HEK293 (cell line): ENCODE data around the gene NID1.
"Not testable (repeated sequence)": the region's sequence is repeated elsewhere in the genome, so short reads cannot be mapped to it uniquely, and the experiment has no call there.

Experiments
- CTCF ChIA-PET: fragments of 350-600 bp; formaldehyde crosslinking; extraction: SDS; loops from one replicate; lab custom pipeline; 2021; ENCODE audit warnings: antibody characterized with exemption; lab: Yijun Ruan, JAX
- POLR2A ChIA-PET: fragments of 300-600 bp; formaldehyde crosslinking; extraction: SDS; loops from one replicate; lab custom pipeline; 2020; ENCODE audit warnings: antibody characterized with exemption, inconsistent platforms; lab: Yijun Ruan, JAX
- H3K27ac ChIP-seq: fragments of 200-500 bp; sonication (Bioruptor generic); 2 replicates; pipeline ENCODE4 v1.5.1; 2014; ENCODE audit warnings: low read depth, low read length, control low read depth, inconsistent platforms; ENCODE audit errors: extremely low read depth
- H3K36me3 ChIP-seq, 2 experiments: fragments of 200-500 bp in 1 of 2; sonication (Bioruptor generic) in 1 of 2; 1 replicate in 1 of 2; 2 replicates in 1 of 2; pipeline ENCODE4 v1.5.1; 2014 to 2017; ENCODE audit warnings: inconsistent platforms in 2 of 2, low read length in 2 of 2; ENCODE audit not compliant: control insufficient read depth in 2 of 2, insufficient read depth in 1 of 2
- H3K4me1 ChIP-seq: fragments of 200-500 bp; sonication (Bioruptor generic); 2 replicates; pipeline ENCODE4 v1.5.1; 2014; ENCODE audit warnings: mild to moderate bottlenecking, low read length, inconsistent platforms; ENCODE audit not compliant: control insufficient read depth, insufficient read depth
- H3K4me3 ChIP-seq: 2 replicates; pipeline ENCODE4 v1.5.1; 2011; ENCODE audit warnings: low read depth, mild to moderate bottlenecking, control low read depth, low read length, moderate library complexity
- H3K9me3 ChIP-seq: fragments of 200-500 bp; sonication (Bioruptor generic); 2 replicates; pipeline ENCODE4 v1.5.1; 2014; ENCODE audit warnings: low read depth, low read length, inconsistent platforms; ENCODE audit not compliant: control insufficient read depth, insufficient read depth
- EGR2 ChIP-seq: fragments of 450-650 bp; formaldehyde crosslinking; IDR thresholded peaks from 2 replicates; pipeline ENCODE4 v1.5.1; 2016; ENCODE audit warnings: low read depth, missing biosample characterization, missing genetic modification characterization
- IKZF3 ChIP-seq: fragments of 450-650 bp; IDR thresholded peaks from 2 replicates; pipeline ENCODE4 v1.5.0; 2018; ENCODE audit warnings: missing biosample characterization, mild to moderate bottlenecking, missing genetic modification characterization, moderate library complexity
- KLF7 ChIP-seq: fragments of 450-650 bp; formaldehyde crosslinking; IDR thresholded peaks from 2 replicates; pipeline ENCODE4 v1.5.1; 2016; ENCODE audit warnings: missing biosample characterization, missing genetic modification characterization, borderline replicate concordance
- MZF1 ChIP-seq: fragments of 450-650 bp; formaldehyde crosslinking; IDR thresholded peaks from 2 replicates; pipeline ENCODE4 v1.5.1; 2017; ENCODE audit warnings: missing biosample characterization, missing genetic modification characterization, borderline replicate concordance
- SETDB1 ChIP-seq: IDR thresholded peaks from one replicate; pipeline ENCODE4 v1.6.1; 2017; ENCODE audit warnings: mild to moderate bottlenecking, low read length, moderate library complexity, mixed read lengths; ENCODE audit not compliant: insufficient read length
- SP2 ChIP-seq: fragments of 450-650 bp; formaldehyde crosslinking; IDR thresholded peaks from 2 replicates; pipeline ENCODE4 v1.5.1; 2016; ENCODE audit warnings: missing biosample characterization, missing genetic modification characterization
- ZBTB1 ChIP-seq: fragments of 450-650 bp; formaldehyde crosslinking; IDR thresholded peaks from 2 replicates; pipeline ENCODE4 v1.5.1; 2016; ENCODE audit warnings: missing biosample characterization, missing genetic modification characterization
- ZNF112 ChIP-seq: fragments of 450-650 bp; formaldehyde crosslinking; IDR thresholded peaks from 2 replicates; pipeline ENCODE4 v1.5.0; 2017; ENCODE audit warnings: missing biosample characterization, missing genetic modification characterization
- ZNF157 ChIP-seq: fragments of 450-650 bp; formaldehyde crosslinking; IDR thresholded peaks from 2 replicates; pipeline ENCODE4 v1.5.1; 2016; ENCODE audit warnings: missing biosample characterization, missing genetic modification characterization
- ZNF174 ChIP-seq: fragments of 450-650 bp; formaldehyde crosslinking; IDR thresholded peaks from 2 replicates; pipeline ENCODE4 v1.5.0; 2017; ENCODE audit warnings: missing biosample characterization, mild to moderate bottlenecking, missing genetic modification characterization
- ZNF23 ChIP-seq: fragments of 450-650 bp; formaldehyde crosslinking; IDR thresholded peaks from 2 replicates; pipeline ENCODE4 v1.5.1; 2016; ENCODE audit warnings: missing biosample characterization, missing genetic modification characterization, borderline replicate concordance
- ZNF274 ChIP-seq, 2 experiments: fragments of 200-500 bp in 1 of 2; fragments of 450-650 bp in 1 of 2; sonication (Bioruptor generic) in 1 of 2; formaldehyde crosslinking in 1 of 2; IDR thresholded peaks; 2 replicates each; pipeline versions ENCODE4 v1.5.1 to v1.6.1; 2014 to 2016; ENCODE audit warnings: borderline replicate concordance in 1 of 2, inconsistent platforms in 1 of 2, low read length in 1 of 2, missing biosample characterization in 1 of 2, missing genetic modification characterization in 1 of 2
- ZNF311 ChIP-seq: fragments of 450-650 bp; formaldehyde crosslinking; IDR thresholded peaks from 2 replicates; pipeline ENCODE4 v1.5.1; 2017; ENCODE audit warnings: missing biosample characterization, missing genetic modification characterization, borderline replicate concordance
- ZNF404 ChIP-seq: fragments of 450-650 bp; formaldehyde crosslinking; IDR thresholded peaks from 2 replicates; pipeline ENCODE4 v1.5.1; 2017; ENCODE audit warnings: missing biosample characterization, missing genetic modification characterization
- ZNF433 ChIP-seq: fragments of 450-650 bp; formaldehyde crosslinking; IDR thresholded peaks from 2 replicates; pipeline ENCODE4 v1.5.1; 2016; ENCODE audit warnings: missing biosample characterization, missing genetic modification characterization, low read depth
- ZNF544 ChIP-seq: fragments of 450-650 bp; formaldehyde crosslinking; IDR thresholded peaks from 2 replicates; pipeline ENCODE4 v1.5.0; 2017; ENCODE audit warnings: missing biosample characterization, missing genetic modification characterization
- ZNF776 ChIP-seq: fragments of 450-650 bp; formaldehyde crosslinking; IDR thresholded peaks from 2 replicates; pipeline ENCODE4 v1.5.0; 2017; ENCODE audit warnings: missing biosample characterization, missing genetic modification characterization, borderline replicate concordance
- TF ChIP-seq, protein P1 (sequence below): fragments of 450-650 bp; formaldehyde crosslinking; IDR thresholded peaks from 2 replicates; pipeline ENCODE4 v1.5.1; 2016; ENCODE audit warnings: missing biosample characterization, missing genetic modification characterization

The NID1 gene

DNA sequence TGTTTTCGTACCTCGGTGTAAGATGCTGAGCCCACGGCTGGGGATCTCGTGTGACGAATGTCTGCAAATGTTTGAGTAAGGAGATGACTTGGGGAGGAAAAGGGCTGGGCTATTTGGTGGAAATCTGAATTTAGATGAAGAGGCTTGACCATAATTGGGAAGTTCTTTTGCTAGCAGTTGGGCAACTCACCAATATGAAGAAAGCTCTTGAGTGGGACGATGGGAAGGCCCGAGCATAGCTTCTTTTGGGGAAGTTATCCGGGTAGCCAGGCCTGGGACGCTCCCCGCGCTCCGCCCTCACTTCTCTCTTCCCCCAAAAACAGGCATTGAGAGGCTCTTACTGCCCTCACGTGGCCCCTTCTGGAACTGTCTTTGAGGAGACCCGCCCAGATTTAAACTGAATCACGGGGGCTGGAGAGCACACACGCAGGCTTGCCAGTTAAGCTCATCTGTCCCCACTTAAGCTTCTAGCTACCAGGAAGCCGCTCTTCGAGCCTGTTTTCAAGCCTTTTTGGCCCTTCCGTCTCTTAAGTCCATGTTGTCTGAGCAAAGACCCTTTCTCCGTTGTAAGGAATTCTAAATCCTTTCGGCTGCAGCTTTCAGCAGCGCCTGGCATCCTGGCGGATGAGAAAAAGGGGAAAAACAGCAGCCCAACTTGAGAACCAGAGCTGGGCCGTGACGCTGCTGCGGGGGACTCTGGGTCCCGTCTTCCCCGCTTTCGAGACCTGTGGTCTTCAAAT, 93.1 kb downstream of the NID1 start (continued):
- TF ChIP-seq KLF7 (tag by site-specific recombination) (no peak; the same call in 1 of the 2 replicates), ZNF112 (tag by site-specific recombination) (no peak), SP2 (tag by site-specific recombination) (no peak)
- TF ChIP-seq, protein P1, sequence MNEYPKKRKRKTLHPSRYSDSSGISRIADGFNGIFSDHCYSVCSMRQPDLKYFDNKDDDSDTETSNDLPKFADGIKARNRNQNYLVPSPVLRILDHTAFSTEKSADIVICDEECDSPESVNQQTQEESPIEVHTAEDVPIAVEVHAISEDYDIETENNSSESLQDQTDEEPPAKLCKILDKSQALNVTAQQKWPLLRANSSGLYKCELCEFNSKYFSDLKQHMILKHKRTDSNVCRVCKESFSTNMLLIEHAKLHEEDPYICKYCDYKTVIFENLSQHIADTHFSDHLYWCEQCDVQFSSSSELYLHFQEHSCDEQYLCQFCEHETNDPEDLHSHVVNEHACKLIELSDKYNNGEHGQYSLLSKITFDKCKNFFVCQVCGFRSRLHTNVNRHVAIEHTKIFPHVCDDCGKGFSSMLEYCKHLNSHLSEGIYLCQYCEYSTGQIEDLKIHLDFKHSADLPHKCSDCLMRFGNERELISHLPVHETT (tag by site-specific recombination): peak; percentile 41; the same call in 1 of the 2 replicates

DNA sequence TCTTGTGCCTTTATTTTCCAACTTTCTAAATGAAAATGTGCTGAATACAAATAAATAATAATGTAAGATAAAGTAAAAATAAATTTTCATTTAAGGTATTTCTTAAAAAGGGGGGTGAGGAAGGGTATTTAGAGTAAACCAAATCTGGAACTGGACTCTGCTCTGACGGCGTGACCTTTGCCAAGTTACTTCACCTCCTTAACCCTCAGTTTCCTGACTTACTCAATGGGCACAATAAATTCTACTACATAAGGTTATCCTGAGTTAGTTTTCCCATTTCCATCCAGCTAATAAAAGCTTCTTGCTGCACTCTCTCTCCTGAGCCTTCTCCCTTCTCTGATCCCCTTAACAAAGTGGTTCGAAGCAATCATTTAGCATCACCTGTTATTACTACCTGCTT, 93.9 kb downstream of the NID1 start:
- ChIA-PET CTCF (interaction anchor here (0.6 to 4.6 kb wide), 95 partner anchors 9 to 936 kb away, joined by 3 to 83 read pairs (median 5); partner anchors contain the start of genes B3GALNT2 and LYST), POLR2A (interaction anchor here (0.9 to 2.0 kb wide), 2 partner anchors 19 to 105 kb away, joined by 3 to 14 read pairs; partner anchors contain the start of gene LYST)
- Histone ChIP-seq H3K4me1 (no peaks in the 10 kb centered on the region; the same call in 1 of the 2 replicates), H3K27ac (no peak overlapping the region), H3K36me3 (no peaks in the 10 kb centered on the region; a peak in 1 of 3 replicates), H3K9me3 (no peaks in the 10 kb centered on the region), H3K4me3 (no peak overlapping the region)
- no peak for TF ChIP-seq ZNF157 (tag by site-specific recombination)
- TF ChIP-seq IKZF3: 0 out of 2 replicates have a peak, but pooled peaks have one; percentile 5
- TF ChIP-seq ZNF776 (tag by site-specific recombination): no peak

DNA sequence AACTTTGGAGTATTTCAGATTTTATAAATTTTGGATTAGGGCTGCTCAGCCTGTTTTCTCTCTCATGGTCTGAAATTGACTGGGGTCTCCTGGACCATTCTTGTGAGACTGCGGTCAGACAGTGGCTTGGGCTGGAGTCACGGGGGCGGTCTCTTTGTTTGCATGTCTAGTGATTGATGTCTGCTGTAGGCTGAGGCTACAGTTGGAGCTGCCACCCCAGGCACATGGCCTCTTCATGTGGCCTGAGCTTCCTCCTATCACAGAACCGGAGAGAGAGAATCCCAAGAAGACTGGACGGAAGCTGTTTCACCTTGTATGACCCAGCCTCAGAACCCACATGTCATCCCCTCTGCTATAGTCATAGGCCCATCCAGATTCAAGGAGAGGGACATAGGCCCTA, 96.1 kb downstream of the NID1 start:
- TF ChIP-seq EGR2 (tag by site-specific recombination): no peak
- no peak for TF ChIP-seq MZF1 (tag by site-specific recombination)
- TF ChIP-seq ZNF274 (IDR thresholded peaks at IDR 0.05; ENCODE audit: low read length): no peak
- TF ChIP-seq ZNF274 (tag by site-specific recombination; IDR thresholded peaks at IDR 0.05; ENCODE audit: borderline replicate concordance): no peak
- no peak for TF ChIP-seq ZNF311 (tag by site-specific recombination)
- TF ChIP-seq ZBTB1 (tag by site-specific recombination): no peak
- no peak for TF ChIP-seq ZNF404 (tag by site-specific recombination)
- TF ChIP-seq SETDB1: no peak
- TF ChIP-seq ZNF174 (tag by site-specific recombination): no peak
- TF ChIP-seq ZNF544 (tag by site-specific recombination): no peak
- no peak for TF ChIP-seq KLF7 (tag by site-specific recombination)
- TF ChIP-seq ZNF433 (tag by site-specific recombination): no peak
- no peak for TF ChIP-seq ZNF23 (tag by site-specific recombination)
- Histone ChIP-seq H3K4me1 (no peaks in the 10 kb centered on the region; the same call in 1 of the 2 replicates), H3K36me3 (no peaks in the 10 kb centered on the region), H3K27ac (no peak overlapping the region), H3K9me3 (no peaks in the 10 kb centered on the region), H3K4me3 (no peak overlapping the region)
- ChIA-PET POLR2A (no interaction called here), CTCF (interaction anchor here (0.6 to 4.6 kb wide), 4 partner anchors 24 to 864 kb away, joined by 3 to 71 read pairs (median 3); no protein-coding TSS in a partner anchor)

DNA sequence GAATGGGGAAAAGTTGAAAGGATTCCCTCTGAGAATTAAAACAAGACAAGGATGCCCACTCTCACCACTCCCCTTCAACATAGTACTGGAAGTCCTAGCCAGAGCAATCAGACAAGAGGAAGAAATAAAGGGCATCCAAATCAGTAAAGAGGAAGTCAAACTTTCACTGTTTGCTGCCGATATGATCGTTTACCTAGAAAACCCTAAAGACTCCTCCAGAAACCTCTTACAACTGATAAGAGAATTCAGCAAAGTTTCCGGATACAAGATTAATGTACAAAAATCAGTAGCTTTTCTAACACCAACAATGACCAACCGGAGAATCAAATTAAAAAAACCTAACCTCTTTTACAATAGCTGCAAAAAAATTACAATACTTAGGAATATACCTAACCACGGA, 98.8 kb downstream of the NID1 start:
- POLR2A ChIA-PET, H3K4me3 ChIP-seq, H3K36me3 ChIP-seq, H3K27ac ChIP-seq, H3K9me3 ChIP-seq, H3K4me1 ChIP-seq: not testable (repeated sequence)
- CTCF ChIA-PET: interaction anchor here (0.7 to 0.8 kb wide), 2 partner anchors 477 to 862 kb away, joined by 3 read pairs; no protein-coding TSS in a partner anchor
